Smooth muscle cell (in vitro differentiated cells): ENCODE data around the gene ELMOD1. TPM values are rescaled to one million over a fixed set of nuclear protein-coding genes. Genes with fewer than 3 reads are reported as not detected.

Experiments used
- DNase-seq: peaks from one replicate; lab custom pipeline; 2025; ENCODE audit not compliant: unreplicated experiment; lab: John Stamatoyannopoulos, UW
- H2AFZ ChIP-seq: fragments of 200-600 bp; sonication (generic); 2 replicates; pipeline ENCODE4 v1.6.0; 2016; ENCODE audit warnings: antibody characterized with exemption, low read depth, mild to moderate bottlenecking
- H3F3A ChIP-seq: fragments of 200-600 bp; sonication (generic); 2 replicates; pipeline ENCODE4 v1.6.0; 2017; ENCODE audit warnings: antibody characterized with exemption, low read depth
- H3K27ac ChIP-seq: fragments of 200-600 bp; sonication (generic); 2 replicates; pipeline ENCODE4 v1.5.1; 2016; ENCODE audit warnings: low read depth, mild to moderate bottlenecking
- H3K27me3 ChIP-seq: fragments of 200-600 bp; sonication (generic); 2 replicates; pipeline ENCODE4 v1.6.1; 2016; ENCODE audit warnings: low read depth, mild to moderate bottlenecking
- H3K36me3 ChIP-seq: fragments of 200-600 bp; sonication (generic); 2 replicates; pipeline ENCODE4 v1.5.1; 2016; ENCODE audit warnings: low read depth
- H3K4me1 ChIP-seq: fragments of 200-600 bp; sonication (generic); 2 replicates; pipeline ENCODE4 v1.5.1; 2016; ENCODE audit warnings: low read depth
- H3K4me2 ChIP-seq: fragments of 200-600 bp; sonication (generic); 2 replicates; pipeline ENCODE4 v1.6.0; 2016; ENCODE audit warnings: mild to moderate bottlenecking
- H3K4me3 ChIP-seq: fragments of 200-600 bp; sonication (generic); 2 replicates; pipeline ENCODE4 v1.5.1; 2016; ENCODE audit warnings: mild to moderate bottlenecking
- H3K79me2 ChIP-seq: fragments of 200-600 bp; sonication (generic); 2 replicates; pipeline ENCODE4 v1.6.0; 2016; ENCODE audit warnings: low read depth, mild to moderate bottlenecking
- H3K9ac ChIP-seq: fragments of 200-600 bp; sonication (generic); 2 replicates; pipeline ENCODE4 v1.6.0; 2016; ENCODE audit warnings: low read depth
- H3K9me3 ChIP-seq: fragments of 200-600 bp; sonication (generic); replicated peaks from 2 replicates; pipeline ENCODE4 v1.5.1; 2016; ENCODE audit warnings: low read depth
- H4K20me1 ChIP-seq: fragments of 200-600 bp; sonication (generic); 2 replicates; pipeline ENCODE4 v1.6.0; 2016; ENCODE audit warnings: low read depth
- WGBS: methylation state at CpG from one replicate; pipeline ENCODE4 v1.1.7; 2016; ENCODE audit warnings: low lambda C conversion rate; 5-methylcytosine and 5-hydroxymethylcytosine counted together
- polyA plus RNA-seq: library from polyadenylated mRNA; unstranded; fragments of >200 nt; fragmentation: Nextera tagmentation; extraction: Ambion mirVana; gene quantifications from 2 replicates; pipeline ENCODE4 v1.2.1, GENCODE V29; 2016
- total RNA-seq: library from RNA; depleted of rRNA; stranded (reverse); fragments of >200 nt; gene quantifications from 2 replicates; pipeline ENCODE4 v1.2.3, GENCODE V29; 2014
- TF ChIP-seq, protein P1 (sequence below): fragments of 200-600 bp; sonication (generic); IDR thresholded peaks from 2 replicates; pipeline ENCODE4 v1.5.1; 2017; ENCODE audit warnings: borderline replicate concordance, mild to moderate bottlenecking, antibody characterized with exemption; ENCODE audit not compliant: insufficient read depth, poor library complexity, severe bottlenecking

ELMOD1 gene
- total and polyA plus RNA-seq, 2 experiments from 2014 or later = 0.24 to 0.94 TPM

DNA sequence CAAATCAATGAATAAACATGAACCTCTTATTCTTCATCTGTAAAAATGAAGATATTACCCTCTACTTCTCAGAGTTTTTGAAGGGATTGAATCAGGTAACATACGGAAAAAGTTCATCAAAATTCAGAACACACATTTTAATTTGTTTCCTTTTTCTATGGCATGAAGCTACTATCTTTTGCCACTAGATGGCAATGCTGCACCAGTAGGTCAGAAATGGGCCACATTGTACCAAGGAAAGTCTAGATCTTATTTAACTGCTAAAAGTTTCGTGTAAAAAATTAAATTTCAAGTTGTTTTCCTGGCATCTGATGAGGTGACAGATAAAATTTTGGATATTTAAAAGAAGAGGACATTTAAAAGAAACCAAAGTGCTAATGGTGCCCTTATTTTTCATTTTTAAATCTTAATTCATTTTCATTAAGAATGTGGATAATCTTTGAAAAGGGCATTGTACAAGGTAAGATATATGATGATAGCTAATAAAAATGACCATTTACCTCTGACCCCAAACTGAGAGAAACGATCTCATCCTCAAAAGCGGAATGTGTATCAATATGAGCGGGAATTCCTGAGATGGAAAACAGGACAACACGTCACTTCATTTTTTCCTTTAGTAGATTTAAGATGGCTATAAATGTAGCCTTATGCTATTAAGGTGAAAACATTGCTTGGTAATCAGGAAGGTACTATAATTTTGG lies 41.5 kb upstream of the ELMOD1 start:
- 78% methylated on average over 6 of the region's 6 CpGs for WGBS
- Histone ChIP-seq H3K79me2 (no peaks in the 10 kb centered on the region), H3K4me2 (no peak overlapping the region), H3K27ac (no peak overlapping the region), H2AFZ (no peak overlapping the region), H3K36me3 (no peaks in the 10 kb centered on the region), H4K20me1 (no peaks in the 10 kb centered on the region), H3F3A (no peaks in the 10 kb centered on the region), H3K4me1 (no peaks in the 10 kb centered on the region), H3K9me3 (no peaks in the 10 kb centered on the region), H3K27me3 (no peaks in the 10 kb centered on the region), H3K4me3 (no peak overlapping the region), H3K9ac (no peak overlapping the region)
- TF ChIP-seq, protein P1, sequence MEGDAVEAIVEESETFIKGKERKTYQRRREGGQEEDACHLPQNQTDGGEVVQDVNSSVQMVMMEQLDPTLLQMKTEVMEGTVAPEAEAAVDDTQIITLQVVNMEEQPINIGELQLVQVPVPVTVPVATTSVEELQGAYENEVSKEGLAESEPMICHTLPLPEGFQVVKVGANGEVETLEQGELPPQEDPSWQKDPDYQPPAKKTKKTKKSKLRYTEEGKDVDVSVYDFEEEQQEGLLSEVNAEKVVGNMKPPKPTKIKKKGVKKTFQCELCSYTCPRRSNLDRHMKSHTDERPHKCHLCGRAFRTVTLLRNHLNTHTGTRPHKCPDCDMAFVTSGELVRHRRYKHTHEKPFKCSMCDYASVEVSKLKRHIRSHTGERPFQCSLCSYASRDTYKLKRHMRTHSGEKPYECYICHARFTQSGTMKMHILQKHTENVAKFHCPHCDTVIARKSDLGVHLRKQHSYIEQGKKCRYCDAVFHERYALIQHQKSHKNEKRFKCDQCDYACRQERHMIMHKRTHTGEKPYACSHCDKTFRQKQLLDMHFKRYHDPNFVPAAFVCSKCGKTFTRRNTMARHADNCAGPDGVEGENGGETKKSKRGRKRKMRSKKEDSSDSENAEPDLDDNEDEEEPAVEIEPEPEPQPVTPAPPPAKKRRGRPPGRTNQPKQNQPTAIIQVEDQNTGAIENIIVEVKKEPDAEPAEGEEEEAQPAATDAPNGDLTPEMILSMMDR = peak; percentile 89
- no peak for DNase-seq

DNA sequence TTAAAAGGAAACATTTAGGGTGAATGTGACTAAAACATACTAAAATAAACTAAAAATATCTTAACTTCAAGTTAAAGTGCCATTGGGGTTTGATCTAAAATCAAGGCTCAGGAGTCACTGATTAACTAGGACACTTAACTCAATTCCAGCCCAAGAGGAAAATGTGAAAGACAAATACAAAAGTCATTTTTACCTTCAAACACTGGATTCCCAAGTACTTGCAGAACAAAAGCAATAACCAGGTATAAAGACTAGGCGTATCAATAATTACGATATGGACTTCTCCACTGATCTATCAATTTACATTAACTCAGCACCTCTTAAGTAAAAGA lies 41.0 kb upstream of the ELMOD1 start:
- TF ChIP-seq, protein P1 = no peak
- H3F3A ChIP-seq = no peaks in the 10 kb centered on the region
- DNase-seq = no peak
- 96% methylated on average over 2 of the region's 2 CpGs for WGBS
- H3K4me3 ChIP-seq = no peak overlapping the region
- no peaks in the 10 kb centered on the region for H4K20me1 ChIP-seq
- H3K4me1 ChIP-seq = no peaks in the 10 kb centered on the region
- no peaks in the 10 kb centered on the region for H3K27me3 ChIP-seq
- no peak overlapping the region for H3K4me2 ChIP-seq
- no peak overlapping the region for H3K9ac ChIP-seq
- H3K36me3 ChIP-seq = no peaks in the 10 kb centered on the region
- H3K79me2 ChIP-seq = no peaks in the 10 kb centered on the region
- H3K9me3 ChIP-seq = no peaks in the 10 kb centered on the region
- H3K27ac ChIP-seq = no peak overlapping the region
- H2AFZ ChIP-seq = no peak overlapping the region

DNA sequence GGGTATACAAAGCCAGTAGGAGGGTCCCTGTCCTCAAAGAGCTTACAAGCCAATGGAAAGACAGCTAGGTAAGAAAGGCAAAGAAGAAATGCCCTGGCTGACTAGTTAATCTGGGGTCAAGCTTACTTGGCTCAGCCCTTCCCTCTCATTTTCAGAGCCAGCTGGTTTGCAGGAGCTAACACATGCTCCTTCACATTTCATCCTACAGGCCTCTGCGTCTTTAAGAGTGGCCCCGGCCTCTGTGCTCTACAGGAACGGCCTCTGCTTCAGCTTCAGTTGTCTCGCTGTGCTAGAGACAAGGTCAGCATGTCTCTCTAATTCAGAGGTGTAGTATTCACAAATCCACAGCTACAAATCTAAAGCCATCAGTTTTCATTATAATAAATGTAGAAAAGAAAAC lies 40.6 kb upstream of the ELMOD1 start:
- H3K9me3 ChIP-seq = no peaks in the 10 kb centered on the region
- TF ChIP-seq, protein P1 = no peak
- H3K36me3 ChIP-seq = no peaks in the 10 kb centered on the region
- no peaks in the 10 kb centered on the region for H3K27me3 ChIP-seq
- H3K4me1 ChIP-seq = no peaks in the 10 kb centered on the region
- no peak for DNase-seq
- no peak overlapping the region for H3K27ac ChIP-seq
- no peak overlapping the region for H3K4me3 ChIP-seq
- no peak overlapping the region for H2AFZ ChIP-seq
- H3K9ac ChIP-seq = no peak overlapping the region
- WGBS = 85% methylated on average over 4 of the region's 4 CpGs
- H3K4me2 ChIP-seq = no peak overlapping the region
- H4K20me1 ChIP-seq = no peaks in the 10 kb centered on the region
- H3F3A ChIP-seq = no peaks in the 10 kb centered on the region
- no peaks in the 10 kb centered on the region for H3K79me2 ChIP-seq

DNA sequence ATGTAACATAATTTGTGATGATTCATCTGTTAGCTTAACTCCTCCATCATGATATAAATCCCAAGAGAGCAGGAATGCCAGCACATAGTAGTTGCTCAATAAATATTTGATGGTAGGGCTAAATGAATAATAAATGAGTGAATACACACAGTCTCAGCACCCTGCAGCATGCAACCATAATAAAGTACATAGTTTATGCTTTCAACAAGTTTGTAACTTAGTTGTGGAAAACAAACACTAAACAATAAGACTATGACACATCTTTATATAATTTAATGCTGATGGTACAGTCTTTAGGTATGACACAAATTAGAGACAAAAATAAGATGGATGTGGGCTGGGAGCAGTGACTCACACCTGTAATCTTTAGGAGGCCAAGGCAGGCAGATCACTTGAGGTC lies 29.3 kb upstream of the ELMOD1 start:
- H3K9me3 ChIP-seq = no peaks in the 10 kb centered on the region
- no peaks in the 10 kb centered on the region for H4K20me1 ChIP-seq
- no peaks in the 10 kb centered on the region for H3K36me3 ChIP-seq
- H3K27ac ChIP-seq = peak overlapping the region; percentile 87
- no peak overlapping the region for H2AFZ ChIP-seq
- peaks cover 14% of the 10 kb centered on the region for H3K79me2 ChIP-seq
- no peaks in the 10 kb centered on the region for H3K27me3 ChIP-seq
- H3K9ac ChIP-seq = no peak overlapping the region
- H3K4me3 ChIP-seq = no peak overlapping the region
- peaks cover 9% of the 10 kb centered on the region for H3K4me1 ChIP-seq
- no peak for DNase-seq
- no peaks in the 10 kb centered on the region for H3F3A ChIP-seq
- no peak overlapping the region for H3K4me2 ChIP-seq
- TF ChIP-seq, protein P1 = no peak
